HepG2 (cell line): ENCODE data around the gene ADAMTS2. TPM values are rescaled to one million over a fixed set of nuclear protein-coding genes. Genes with fewer than 3 reads are reported as not detected.

Experiments
- CTCF ChIP-seq: sonication (generic); formaldehyde crosslinking; IDR thresholded peaks from 2 replicates; pipeline ENCODE4 v1.5.0; 2020; ENCODE audit warnings: mild to moderate bottlenecking, missing genetic modification reagents, moderate library complexity
- KDM5A ChIP-seq: fragments of 200-600 bp; sonication (generic); IDR thresholded peaks from 2 replicates; pipeline ENCODE4 v1.7.0; 2018; ENCODE audit warnings: antibody characterized with exemption, mild to moderate bottlenecking, low read length, borderline replicate concordance
- KLF12 ChIP-seq: sonication (generic); formaldehyde crosslinking; IDR thresholded peaks from 2 replicates; pipeline ENCODE4 v1.4.0; 2020; ENCODE audit warnings: missing genetic modification reagents, borderline replicate concordance
- RORA ChIP-seq: sonication (generic); formaldehyde crosslinking; IDR thresholded peaks from 2 replicates; pipeline ENCODE4 v1.5.0; 2020; ENCODE audit warnings: mild to moderate bottlenecking, missing genetic modification reagents, moderate library complexity
- SNAPC2 ChIP-seq: sonication (generic); formaldehyde crosslinking; IDR thresholded peaks from 2 replicates; pipeline ENCODE4 v1.8.1; 2022; ENCODE audit warnings: mild to moderate bottlenecking, missing genetic modification reagents
- SRSF9 ChIP-seq: fragments of 200-400 bp; formaldehyde crosslinking; IDR thresholded peaks from 2 replicates; pipeline ENCODE4 v1.6.1; 2018; ENCODE audit warnings: borderline replicate concordance, mild to moderate bottlenecking, low read depth, low read length; ENCODE audit not compliant: insufficient read depth, poor library complexity, severe bottlenecking
- TCF7 ChIP-seq: sonication (generic); IDR thresholded peaks from 2 replicates; pipeline ENCODE4 v1.6.1; 2016; ENCODE audit warnings: antibody characterized with exemption, low read depth
- TRIM24 ChIP-seq: sonication (generic); formaldehyde crosslinking; IDR thresholded peaks from 2 replicates; pipeline ENCODE4 v1.8.0; 2022; ENCODE audit warnings: mild to moderate bottlenecking, missing genetic modification reagents
- ZNF337 ChIP-seq: sonication (generic); formaldehyde crosslinking; IDR thresholded peaks from 2 replicates; pipeline ENCODE4 v1.5.1; 2020; ENCODE audit warnings: missing genetic modification reagents, low read depth, mild to moderate bottlenecking, borderline replicate concordance
- ZNF343 ChIP-seq: sonication (generic); formaldehyde crosslinking; IDR thresholded peaks from 2 replicates; pipeline ENCODE4 v1.4.0; 2020; ENCODE audit warnings: mild to moderate bottlenecking, missing genetic modification reagents
- ZNF883 ChIP-seq: sonication (generic); formaldehyde crosslinking; IDR thresholded peaks from 2 replicates; pipeline ENCODE4 v1.5.1; 2020; ENCODE audit warnings: mild to moderate bottlenecking, missing genetic modification reagents; ENCODE audit errors: not compliant biosample characterization
- polyA plus RNA-seq, 8 experiments: library from polyadenylated mRNA; depleted of rRNA in 3 of 8; stranded (reverse) in 7 of 8; unstranded in 1 of 8; fragments of >200 nt; fragmentation: Illumina TruSeq in 4 of 8; extraction: Trizol in 4 of 8; gene quantifications; 2 replicates each; pipeline versions ENCODE4 v1.2.1 to v1.2.3, GENCODE V29; 2011 to 2016; ENCODE audit warnings: low read depth in 4 of 8, missing spikeins in 1 of 8, mixed read lengths in 1 of 8; ENCODE audit not compliant: insufficient read depth in 1 of 8
- total RNA-seq, 5 experiments: library from RNA; depleted of rRNA; stranded (reverse); fragments of >200 nt; fragmentation: Illumina TruSeq; extraction: Trizol; gene quantifications; 2 replicates each; pipeline ENCODE4 v1.2.3, GENCODE V29; 2016; ENCODE audit warnings: low read depth in 1 of 5
- TF ChIP-seq, protein P1 (sequence below): sonication (generic); formaldehyde crosslinking; IDR thresholded peaks from 2 replicates; pipeline ENCODE4 v1.4.0; 2020; ENCODE audit warnings: mild to moderate bottlenecking, missing genetic modification reagents, borderline replicate concordance
- TF ChIP-seq, protein P2 (sequence below): sonication (generic); formaldehyde crosslinking; conservative IDR thresholded peaks from 2 replicates; pipeline ENCODE4 v1.4.0; 2020; ENCODE audit warnings: missing genetic modification reagents
- TF ChIP-seq, protein P3 (sequence below): sonication (generic); formaldehyde crosslinking; IDR thresholded peaks from 2 replicates; pipeline ENCODE4 v1.4.0; 2020; ENCODE audit warnings: mild to moderate bottlenecking, missing genetic modification reagents

ADAMTS2 gene
- total and polyA plus RNA-seq, 2 of the 13 experiments (the other 11 are each of a cell fraction or from before 2014, with no cell fraction given), result 0.24 to 3.5 TPM

- TF ChIP-seq, protein P1, sequence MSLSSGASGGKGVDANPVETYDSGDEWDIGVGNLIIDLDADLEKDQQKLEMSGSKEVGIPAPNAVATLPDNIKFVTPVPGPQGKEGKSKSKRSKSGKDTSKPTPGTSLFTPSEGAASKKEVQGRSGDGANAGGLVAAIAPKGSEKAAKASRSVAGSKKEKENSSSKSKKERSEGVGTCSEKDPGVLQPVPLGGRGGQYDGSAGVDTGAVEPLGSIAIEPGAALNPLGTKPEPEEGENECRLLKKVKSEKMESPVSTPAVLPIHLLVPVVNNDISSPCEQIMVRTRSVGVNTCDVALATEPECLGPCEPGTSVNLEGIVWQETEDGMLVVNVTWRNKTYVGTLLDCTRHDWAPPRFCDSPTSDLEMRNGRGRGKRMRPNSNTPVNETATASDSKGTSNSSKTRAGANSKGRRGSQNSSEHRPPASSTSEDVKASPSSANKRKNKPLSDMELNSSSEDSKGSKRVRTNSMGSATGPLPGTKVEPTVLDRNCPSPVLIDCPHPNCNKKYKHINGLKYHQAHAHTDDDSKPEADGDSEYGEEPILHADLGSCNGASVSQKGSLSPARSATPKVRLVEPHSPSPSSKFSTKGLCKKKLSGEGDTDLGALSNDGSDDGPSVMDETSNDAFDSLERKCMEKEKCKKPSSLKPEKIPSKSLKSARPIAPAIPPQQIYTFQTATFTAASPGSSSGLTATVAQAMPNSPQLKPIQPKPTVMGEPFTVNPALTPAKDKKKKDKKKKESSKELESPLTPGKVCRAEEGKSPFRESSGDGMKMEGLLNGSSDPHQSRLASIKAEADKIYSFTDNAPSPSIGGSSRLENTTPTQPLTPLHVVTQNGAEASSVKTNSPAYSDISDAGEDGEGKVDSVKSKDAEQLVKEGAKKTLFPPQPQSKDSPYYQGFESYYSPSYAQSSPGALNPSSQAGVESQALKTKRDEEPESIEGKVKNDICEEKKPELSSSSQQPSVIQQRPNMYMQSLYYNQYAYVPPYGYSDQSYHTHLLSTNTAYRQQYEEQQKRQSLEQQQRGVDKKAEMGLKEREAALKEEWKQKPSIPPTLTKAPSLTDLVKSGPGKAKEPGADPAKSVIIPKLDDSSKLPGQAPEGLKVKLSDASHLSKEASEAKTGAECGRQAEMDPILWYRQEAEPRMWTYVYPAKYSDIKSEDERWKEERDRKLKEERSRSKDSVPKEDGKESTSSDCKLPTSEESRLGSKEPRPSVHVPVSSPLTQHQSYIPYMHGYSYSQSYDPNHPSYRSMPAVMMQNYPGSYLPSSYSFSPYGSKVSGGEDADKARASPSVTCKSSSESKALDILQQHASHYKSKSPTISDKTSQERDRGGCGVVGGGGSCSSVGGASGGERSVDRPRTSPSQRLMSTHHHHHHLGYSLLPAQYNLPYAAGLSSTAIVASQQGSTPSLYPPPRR (CRISPR knock-in tag), result no peak
- TF ChIP-seq ZNF337 (CRISPR knock-in tag) (no peak), TCF7 (no peak), RORA (CRISPR knock-in tag) (no peak), CTCF (CRISPR knock-in tag) (no peak), KDM5A (no peak), KLF12 (CRISPR knock-in tag) (peak; percentile 41; the same call in 1 of the 2 replicates), TRIM24 (CRISPR knock-in tag) (no peak), SNAPC2 (peak; percentile 63; the same call in 1 of the 2 replicates), ZNF883 (CRISPR knock-in tag) (no peak), SRSF9 (no peak), ZNF343 (0 out of 2 replicates have a peak, but pooled peaks have one; percentile 68)
- TF ChIP-seq, protein P2, sequence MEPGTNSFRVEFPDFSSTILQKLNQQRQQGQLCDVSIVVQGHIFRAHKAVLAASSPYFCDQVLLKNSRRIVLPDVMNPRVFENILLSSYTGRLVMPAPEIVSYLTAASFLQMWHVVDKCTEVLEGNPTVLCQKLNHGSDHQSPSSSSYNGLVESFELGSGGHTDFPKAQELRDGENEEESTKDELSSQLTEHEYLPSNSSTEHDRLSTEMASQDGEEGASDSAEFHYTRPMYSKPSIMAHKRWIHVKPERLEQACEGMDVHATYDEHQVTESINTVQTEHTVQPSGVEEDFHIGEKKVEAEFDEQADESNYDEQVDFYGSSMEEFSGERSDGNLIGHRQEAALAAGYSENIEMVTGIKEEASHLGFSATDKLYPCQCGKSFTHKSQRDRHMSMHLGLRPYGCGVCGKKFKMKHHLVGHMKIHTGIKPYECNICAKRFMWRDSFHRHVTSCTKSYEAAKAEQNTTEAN (CRISPR knock-in tag), result 0 out of 2 replicates have a peak, but pooled peaks have one; percentile 19
- TF ChIP-seq, protein P3, sequence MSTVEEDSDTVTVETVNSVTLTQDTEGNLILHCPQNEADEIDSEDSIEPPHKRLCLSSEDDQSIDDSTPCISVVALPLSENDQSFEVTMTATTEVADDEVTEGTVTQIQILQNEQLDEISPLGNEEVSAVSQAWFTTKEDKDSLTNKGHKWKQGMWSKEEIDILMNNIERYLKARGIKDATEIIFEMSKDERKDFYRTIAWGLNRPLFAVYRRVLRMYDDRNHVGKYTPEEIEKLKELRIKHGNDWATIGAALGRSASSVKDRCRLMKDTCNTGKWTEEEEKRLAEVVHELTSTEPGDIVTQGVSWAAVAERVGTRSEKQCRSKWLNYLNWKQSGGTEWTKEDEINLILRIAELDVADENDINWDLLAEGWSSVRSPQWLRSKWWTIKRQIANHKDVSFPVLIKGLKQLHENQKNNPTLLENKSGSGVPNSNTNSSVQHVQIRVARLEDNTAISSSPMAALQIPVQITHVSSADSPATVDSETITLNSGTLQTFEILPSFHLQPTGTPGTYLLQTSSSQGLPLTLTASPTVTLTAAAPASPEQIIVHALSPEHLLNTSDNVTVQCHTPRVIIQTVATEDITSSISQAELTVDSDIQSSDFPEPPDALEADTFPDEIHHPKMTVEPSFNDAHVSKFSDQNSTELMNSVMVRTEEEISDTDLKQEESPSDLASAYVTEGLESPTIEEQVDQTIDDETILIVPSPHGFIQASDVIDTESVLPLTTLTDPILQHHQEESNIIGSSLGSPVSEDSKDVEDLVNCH (CRISPR knock-in tag), result no peak
Measured at GRCh38 chr5:179265514-179266290, 79.6 kb downstream of the ADAMTS2 start (continued).
